Natural killer cell (primary cell): ENCODE data around the gene KHNYN. TPM values are rescaled to one million over a fixed set of nuclear protein-coding genes. Genes with fewer than 3 reads are reported as not detected.

Experiments used
- ATAC-seq, 3 donors: fragments of 150-1000 bp in 2 of 3; fragments of 200-7000 bp in 1 of 3; cut with Tn5 transposase; 1 replicate in 1 of 3; 2 replicates in 2 of 3; pipeline ENCODE4 v1.10.0; 2021; ENCODE audit warnings: mild to moderate bottlenecking in 2 of 3, moderate library complexity in 2 of 3
- DNase-seq, 2 donors: peaks; one replicate each; pipeline versions ENCODE4 v3.0.0 to v3.0.0-alpha.2; 2013 to 2021; ENCODE audit warnings: mixed read lengths in 1 of 2
- H3K27ac ChIP-seq: one replicate; pipeline ENCODE4 v1.5.1; 2013; ENCODE audit warnings: mild to moderate bottlenecking, low read length
- H3K27me3 ChIP-seq: one replicate; pipeline ENCODE4 v1.6.1; 2013; ENCODE audit warnings: low read length; ENCODE audit not compliant: control insufficient read depth, insufficient read depth
- H3K36me3 ChIP-seq: one replicate; pipeline ENCODE4 v1.6.1; 2013; ENCODE audit warnings: low read length; ENCODE audit not compliant: control insufficient read depth, insufficient read depth
- H3K4me1 ChIP-seq: one replicate; pipeline ENCODE4 v1.6.1; 2013; ENCODE audit warnings: low read length; ENCODE audit not compliant: control insufficient read depth, insufficient read depth
- H3K4me3 ChIP-seq: one replicate; pipeline ENCODE4 v1.5.1; 2013; ENCODE audit warnings: low read length
- H3K9me3 ChIP-seq: one replicate; pipeline ENCODE4 v1.6.1; 2013; ENCODE audit warnings: low read length; ENCODE audit not compliant: control insufficient read depth, insufficient read depth
- H3K27ac Mint-ChIP-seq, 2 donors: one replicate each; pipeline ENCODE4 v1.8.0; 2022; ENCODE audit warnings: mild to moderate bottlenecking in 2 of 2, mixed read lengths in 2 of 2, moderate library complexity in 1 of 2
- H3K27me3 Mint-ChIP-seq, 2 donors: one replicate each; pipeline ENCODE4 v1.8.0; 2022; ENCODE audit warnings: low read depth in 2 of 2, mixed read lengths in 2 of 2
- H3K36me3 Mint-ChIP-seq: one replicate; pipeline ENCODE4 v1.8.0; 2022; ENCODE audit warnings: mixed read lengths
- H3K4me1 Mint-ChIP-seq, 2 donors: one replicate each; pipeline ENCODE4 v1.8.0; 2022; ENCODE audit warnings: mixed read lengths in 2 of 2
- H3K4me3 Mint-ChIP-seq: one replicate; pipeline ENCODE4 v1.8.0; 2022; ENCODE audit warnings: mild to moderate bottlenecking, moderate library complexity, mixed read lengths
- H3K9me3 Mint-ChIP-seq, 2 donors: one replicate each; pipeline ENCODE4 v1.8.0; 2022; ENCODE audit warnings: mixed read lengths in 2 of 2
- CTCF ChIP-seq: fragments of 200-600 bp; IDR thresholded peaks from one replicate; pipeline ENCODE4 v1.8.0; 2022; ENCODE audit warnings: antibody characterized with exemption
- WGBS: methylation state at CpG from one replicate; pipeline ENCODE4 v1.1.7; 2013; ENCODE audit warnings: missing lambda C conversion rate; ENCODE audit not compliant: insufficient coverage; 5-methylcytosine and 5-hydroxymethylcytosine counted together
- intact Hi-C: fragments of 100-400 bp; cut with micrococcal nuclease; formaldehyde crosslinking; loops from one replicate; pipeline ENCODE4 v1.14.2; 2022
- total RNA-seq, 4 donors: library from RNA; stranded (reverse); fragments of 120-200 nt in 1 of 4; gene quantifications; one replicate each; pipeline versions ENCODE4 v1.2.3 to v1.2.4, GENCODE V29; 2013 to 2022

Gene KHNYN
- total RNA-seq, 3 donors from 2014 or later (not counting 1 experiment from before 2014, with no cell fraction given): 106 to 141 (median 116) TPM

GRCh38 chr14:24426912-24427536 is 2.7 kb upstream of the KHNYN start:
- Mint-ChIP-seq H3K4me3 (peak overlapping the region; percentile 14), H3K4me1 (peaks cover 13 to 25% of the 10 kb centered on the region in 2 donors), H3K27me3 (no peaks in the 10 kb centered on the region), H3K27ac (no peak overlapping the region), H3K9me3 (no peaks in the 10 kb centered on the region), H3K36me3 (no peaks in the 10 kb centered on the region)
- no peaks in the 10 kb centered on the region for H3K9me3 ChIP-seq
- no peaks in the 10 kb centered on the region for H3K27me3 ChIP-seq
- no peak overlapping the region for H3K27ac ChIP-seq
- no peak overlapping the region for H3K4me3 ChIP-seq
- TF ChIP-seq CTCF: no peak
- ATAC-seq: no peak
- peaks cover 36% of the 10 kb centered on the region for H3K4me1 ChIP-seq
- peaks cover 3% of the 10 kb centered on the region for H3K36me3 ChIP-seq
- 50% methylated on average over 8 of the region's 8 CpGs for WGBS
- peak in 1 of 2 donors; percentile 58 for DNase-seq
- intact Hi-C loops: no loop called here

- WGBS: 86% methylated on average over 18 of the region's 18 CpGs
- H3K4me3 ChIP-seq: no peak overlapping the region
- Mint-ChIP-seq H3K4me3 (peak overlapping the region; percentile 55), H3K36me3 (no peaks in the 10 kb centered on the region), H3K4me1 (peaks cover 14 to 26% of the 10 kb centered on the region in 2 donors), H3K9me3 (no peaks in the 10 kb centered on the region), H3K27ac (peak overlapping the region in 1 of 2 donors; percentile 97), H3K27me3 (no peaks in the 10 kb centered on the region)
- no peaks in the 10 kb centered on the region for H3K27me3 ChIP-seq
- no peak for TF ChIP-seq CTCF
- no peak for DNase-seq
- peaks cover 11% of the 10 kb centered on the region for H3K36me3 ChIP-seq
- peaks cover 38% of the 10 kb centered on the region for H3K4me1 ChIP-seq
- ATAC-seq: no peak
- intact Hi-C loops: no loop called here
- no peaks in the 10 kb centered on the region for H3K9me3 ChIP-seq
- H3K27ac ChIP-seq: no peak overlapping the region
Observed at GRCh38 chr14:24427537-24428508, 1.9 kb upstream of the KHNYN start.

- Histone ChIP-seq H3K36me3 (peaks cover 21% of the 10 kb centered on the region), H3K4me1 (peaks cover 36% of the 10 kb centered on the region), H3K9me3 (no peaks in the 10 kb centered on the region), H3K4me3 (no peak overlapping the region), H3K27ac (peak overlapping the region; percentile 99), H3K27me3 (no peaks in the 10 kb centered on the region)
- TF ChIP-seq CTCF: no peak
- Mint-ChIP-seq H3K27ac (peak overlapping the region; percentile 87 to 97), H3K9me3 (no peaks in the 10 kb centered on the region), H3K27me3 (no peaks in the 10 kb centered on the region), H3K4me3 (peak overlapping the region; percentile 86), H3K36me3 (no peaks in the 10 kb centered on the region), H3K4me1 (peaks cover 14 to 26% of the 10 kb centered on the region in 2 donors)
- DNase-seq (no peak), ATAC-seq (no peak)
- WGBS: 93% methylated on average over 18 of the region's 18 CpGs
- intact Hi-C loops: no loop called here
Observed at GRCh38 chr14:24428628-24429394, 943 bp upstream of the KHNYN start.
